Chondrocyte (in vitro differentiated cells): ENCODE results near the gene CD164. TPM values are rescaled to one million over a fixed set of nuclear protein-coding genes. Genes with fewer than 3 reads are reported as not detected.
"Not testable (repeated sequence)": the region's sequence is repeated elsewhere in the genome, so short reads cannot be mapped to it uniquely, and the experiment has no call there.

Experiments used
- DNase-seq: peaks from one replicate; pipeline ENCODE4 v3.0.0; 2021; ENCODE audit warnings: mixed read lengths, low spot score
- H3K27ac Mint-ChIP-seq: one replicate; pipeline ENCODE4 v1.8.0; 2021; ENCODE audit warnings: mild to moderate bottlenecking, moderate library complexity, mixed read lengths; ENCODE audit not compliant: unreplicated experiment
- H3K27me3 Mint-ChIP-seq: 2 replicates; pipeline ENCODE4 v1.8.0; 2021; ENCODE audit warnings: low read depth, mixed read lengths
- H3K36me3 Mint-ChIP-seq: 2 replicates; pipeline ENCODE4 v1.8.0; 2021; ENCODE audit warnings: low read depth, mixed read lengths
- H3K4me1 Mint-ChIP-seq: 2 replicates; pipeline ENCODE4 v1.8.0; 2021; ENCODE audit warnings: low read depth, mild to moderate bottlenecking, mixed read lengths
- H3K4me3 Mint-ChIP-seq: one replicate; pipeline ENCODE4 v1.8.0; 2021; ENCODE audit warnings: mild to moderate bottlenecking, moderate library complexity, mixed read lengths; ENCODE audit not compliant: unreplicated experiment
- H3K9me3 Mint-ChIP-seq: 2 replicates; pipeline ENCODE4 v1.8.0; 2021; ENCODE audit warnings: low read depth, mixed read lengths
- total RNA-seq: library from RNA; stranded (reverse); gene quantifications from 3 replicates; pipeline ENCODE4 v1.2.1, GENCODE V29; 2021
- TF ChIP-seq, protein P1 (sequence below): fragments of 200-600 bp; sonication (generic); IDR thresholded peaks from 2 replicates; pipeline ENCODE4 v1.5.0; 2021; ENCODE audit warnings: antibody characterized with exemption, mild to moderate bottlenecking, moderate library complexity

The CD164 gene
- total RNA-seq, 1 donor from 2014 or later: 259 TPM

DNA sequence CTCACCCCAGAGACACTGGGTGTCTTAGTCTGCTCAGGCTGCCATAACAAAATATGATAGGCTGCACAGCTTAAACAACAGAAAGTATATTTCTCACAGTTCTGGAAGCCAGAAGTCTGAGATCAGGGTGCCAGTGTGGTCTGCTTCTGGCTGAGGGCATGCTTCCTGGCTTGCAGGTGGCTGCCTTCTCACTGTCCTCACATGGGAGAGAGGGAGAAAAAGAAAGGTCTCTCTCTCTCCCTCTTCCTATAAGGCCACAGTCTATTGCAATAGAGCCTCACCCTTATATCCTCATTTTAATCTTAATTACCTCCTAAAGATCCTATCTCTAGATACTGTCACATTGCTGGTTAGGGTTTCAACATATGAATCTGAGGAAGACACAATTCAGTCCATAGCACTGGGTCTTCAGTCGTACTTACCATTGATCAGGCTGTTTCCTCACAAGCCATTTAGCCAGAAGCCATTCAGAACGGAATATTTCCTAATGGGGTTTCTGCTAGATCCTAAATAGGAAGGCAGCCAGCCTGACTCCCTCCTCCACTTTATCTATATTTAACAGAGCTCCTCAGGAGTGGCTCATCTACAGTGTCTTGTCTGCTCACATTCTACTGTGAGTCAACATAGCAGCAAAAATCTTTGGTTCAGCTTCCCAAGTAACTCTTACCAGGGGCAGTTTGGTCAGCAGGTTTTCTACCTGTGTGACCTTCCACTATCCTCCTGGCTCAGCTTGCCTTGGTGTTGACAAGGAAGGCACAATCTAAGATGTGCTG lies 42.2 kb downstream of the CD164 start:
- Mint-ChIP-seq H3K4me3 (no peak overlapping the region), H3K27me3 (no peaks in the 10 kb centered on the region), H3K36me3 (peaks cover 1% of the 10 kb centered on the region), H3K9me3 (peaks cover 3% of the 10 kb centered on the region), H3K4me1 (peaks cover 8% of the 10 kb centered on the region), H3K27ac (no peak overlapping the region)
- TF ChIP-seq, protein P1, sequence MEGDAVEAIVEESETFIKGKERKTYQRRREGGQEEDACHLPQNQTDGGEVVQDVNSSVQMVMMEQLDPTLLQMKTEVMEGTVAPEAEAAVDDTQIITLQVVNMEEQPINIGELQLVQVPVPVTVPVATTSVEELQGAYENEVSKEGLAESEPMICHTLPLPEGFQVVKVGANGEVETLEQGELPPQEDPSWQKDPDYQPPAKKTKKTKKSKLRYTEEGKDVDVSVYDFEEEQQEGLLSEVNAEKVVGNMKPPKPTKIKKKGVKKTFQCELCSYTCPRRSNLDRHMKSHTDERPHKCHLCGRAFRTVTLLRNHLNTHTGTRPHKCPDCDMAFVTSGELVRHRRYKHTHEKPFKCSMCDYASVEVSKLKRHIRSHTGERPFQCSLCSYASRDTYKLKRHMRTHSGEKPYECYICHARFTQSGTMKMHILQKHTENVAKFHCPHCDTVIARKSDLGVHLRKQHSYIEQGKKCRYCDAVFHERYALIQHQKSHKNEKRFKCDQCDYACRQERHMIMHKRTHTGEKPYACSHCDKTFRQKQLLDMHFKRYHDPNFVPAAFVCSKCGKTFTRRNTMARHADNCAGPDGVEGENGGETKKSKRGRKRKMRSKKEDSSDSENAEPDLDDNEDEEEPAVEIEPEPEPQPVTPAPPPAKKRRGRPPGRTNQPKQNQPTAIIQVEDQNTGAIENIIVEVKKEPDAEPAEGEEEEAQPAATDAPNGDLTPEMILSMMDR: no peak
- no peak for DNase-seq

DNA sequence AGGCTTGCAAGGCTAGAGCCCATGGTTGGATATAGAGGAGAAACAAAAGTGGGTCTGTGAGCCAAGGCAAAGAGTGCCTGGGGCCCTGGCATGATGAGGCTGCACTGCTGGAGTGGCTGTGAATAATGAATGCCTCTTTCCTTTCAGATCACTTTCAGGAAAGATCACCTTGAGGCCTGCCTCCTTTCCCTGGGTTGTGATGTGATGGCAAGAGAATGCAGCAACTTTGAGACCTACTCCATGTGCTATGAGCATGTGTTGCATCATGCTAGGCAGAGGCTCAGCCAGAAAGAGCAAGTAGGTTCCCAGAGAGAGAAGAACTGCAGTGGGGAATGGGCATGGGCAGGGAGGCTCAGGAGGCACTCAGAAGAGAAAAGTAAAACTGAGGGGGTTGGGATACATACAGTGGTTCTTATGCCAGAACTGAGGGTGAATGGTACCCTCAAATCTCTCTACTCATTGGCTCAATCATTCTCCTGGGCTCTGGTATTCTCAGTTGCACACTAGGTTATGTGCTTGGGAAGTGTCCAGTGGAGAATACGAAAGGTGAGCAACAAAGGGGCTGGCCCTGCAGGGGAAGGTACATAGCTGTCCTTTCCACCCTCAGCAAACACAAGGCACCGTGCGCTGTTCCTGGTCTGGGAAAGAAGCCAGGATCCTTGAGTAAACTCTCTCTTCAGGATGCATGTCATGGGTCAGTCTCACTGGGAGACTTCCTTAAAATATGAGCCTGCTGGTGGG lies 45.9 kb downstream of the CD164 start:
- Mint-ChIP-seq H3K36me3 (peaks cover under 1% of the 10 kb centered on the region), H3K4me3 (no peak overlapping the region), H3K9me3 (peaks cover 3% of the 10 kb centered on the region), H3K4me1 (peaks cover 8% of the 10 kb centered on the region), H3K27me3 (no peaks in the 10 kb centered on the region), H3K27ac (no peak overlapping the region)
- TF ChIP-seq, protein P1: no peak
- no peak for DNase-seq

DNA sequence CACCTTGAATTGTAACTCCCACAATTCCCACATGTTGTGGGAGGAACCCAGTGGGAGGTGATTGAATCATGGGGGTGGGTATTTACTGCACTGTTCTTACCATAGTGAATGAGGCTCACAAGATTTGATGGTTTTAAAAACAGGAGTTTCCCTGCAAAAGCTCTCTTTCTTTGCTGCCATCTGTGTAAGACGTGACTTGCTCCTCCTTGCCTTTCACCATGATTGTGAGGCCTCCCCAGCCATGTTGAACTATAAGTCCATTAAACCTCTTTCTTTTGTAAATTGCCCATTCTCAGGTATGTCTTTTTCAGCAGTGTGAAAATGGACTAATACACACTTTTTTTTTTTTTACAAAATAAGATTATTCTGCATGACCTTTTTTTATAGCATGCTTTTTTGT lies 48.4 kb downstream of the CD164 start:
- not testable (repeated sequence) for H3K9me3 Mint-ChIP-seq, H3K4me3 Mint-ChIP-seq

DNA sequence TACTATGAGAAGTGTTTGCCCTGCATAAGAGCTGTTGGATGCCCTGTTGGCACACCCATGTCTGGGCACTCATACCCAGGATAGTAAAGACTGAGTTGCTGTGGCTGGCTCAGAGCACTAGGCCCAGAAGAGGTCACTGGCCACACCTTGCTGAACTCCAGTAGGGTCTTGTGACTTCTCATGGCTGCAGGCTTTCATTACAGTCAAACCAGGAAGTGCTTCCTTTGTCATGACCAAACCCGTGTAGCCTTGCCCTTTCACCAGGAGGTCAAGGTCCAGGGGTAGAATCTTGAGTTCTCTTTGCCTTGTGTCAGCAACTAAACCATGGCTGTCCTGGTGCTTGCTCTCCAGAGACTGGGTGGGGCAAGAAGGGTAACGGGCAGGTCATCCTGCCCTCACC lies 49.5 kb downstream of the CD164 start:
- Mint-ChIP-seq H3K27me3 (no peaks in the 10 kb centered on the region), H3K36me3 (no peaks in the 10 kb centered on the region), H3K27ac (no peak overlapping the region), H3K4me1 (peaks cover 8% of the 10 kb centered on the region), H3K9me3 (peaks cover 3% of the 10 kb centered on the region), H3K4me3 (no peak overlapping the region)
- DNase-seq: no peak
- TF ChIP-seq, protein P1: no peak

More for the DNA sequence above, 48.4 kb downstream of the CD164 start:
- H3K27me3 Mint-ChIP-seq, H3K36me3 Mint-ChIP-seq, H3K27ac Mint-ChIP-seq, DNase-seq, H3K4me1 Mint-ChIP-seq: not testable (repeated sequence)

DNA sequence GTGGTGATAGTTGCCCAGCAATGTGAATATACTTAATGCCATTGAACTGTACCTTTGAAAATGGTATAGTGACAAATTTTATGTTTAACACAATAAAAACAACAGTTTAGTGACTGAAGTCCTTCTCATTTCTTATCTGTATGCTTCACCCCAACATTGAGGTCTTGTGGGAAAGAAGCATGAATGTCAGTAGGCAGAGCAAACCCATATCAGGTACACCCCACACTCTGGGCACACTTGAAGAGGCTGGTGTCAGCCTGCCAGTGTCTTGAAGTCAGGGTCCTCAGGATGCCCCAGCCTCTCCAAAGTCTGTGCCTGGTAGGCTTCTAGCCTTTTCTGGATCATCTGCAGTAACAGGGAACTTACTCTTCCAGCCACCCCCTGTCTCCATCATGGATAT lies 51.2 kb downstream of the CD164 start:
- Mint-ChIP-seq H3K27me3 (no peaks in the 10 kb centered on the region), H3K36me3 (no peaks in the 10 kb centered on the region), H3K27ac (no peak overlapping the region), H3K4me1 (peaks cover under 1% of the 10 kb centered on the region), H3K9me3 (peaks cover under 1% of the 10 kb centered on the region), H3K4me3 (no peak overlapping the region)
- DNase-seq: no peak
- TF ChIP-seq, protein P1: no peak
